SK-N-MC (cell line): Measurements from ENCODE around the gene ZSCAN5A.
"Not testable (repeated sequence)": the region's sequence is repeated elsewhere in the genome, so short reads cannot be mapped to it uniquely, and the experiment has no call there.

Experiments used
- DNase-seq: peaks from one replicate; pipeline ENCODE4 v3.0.0-alpha.2; 2011; ENCODE audit warnings: low read depth, low spot score
- H3K27ac ChIP-seq: fragments of 200-600 bp; sonication (generic); 2 replicates; pipeline ENCODE4 v1.5.1; 2016; ENCODE audit warnings: mixed run types
- H3K36me3 ChIP-seq: fragments of 200-600 bp; sonication (generic); 2 replicates; pipeline ENCODE4 v1.6.1; 2017; ENCODE audit warnings: antibody characterized with exemption, low read length, mixed read lengths; ENCODE audit not compliant: insufficient read depth
- H3K4me3 ChIP-seq: fragments of 200-600 bp; sonication (generic); 2 replicates; pipeline ENCODE4 v1.5.1; 2016
- H3K9ac ChIP-seq: fragments of 200-600 bp; sonication (generic); 2 replicates; pipeline ENCODE4 v1.8.0; 2017; ENCODE audit warnings: mixed run types, mixed read lengths; ENCODE audit not compliant: insufficient read length
- H3K9me3 ChIP-seq: fragments of 200-600 bp; sonication (generic); 2 replicates; pipeline ENCODE4 v1.6.1; 2017; ENCODE audit warnings: low read depth, mild to moderate bottlenecking, antibody characterized with exemption, low read length, moderate library complexity, mixed read lengths
- EZH2 ChIP-seq: fragments of 200-600 bp; sonication (generic); IDR thresholded peaks from one replicate; pipeline ENCODE4 v1.6.1; 2017; ENCODE audit warnings: antibody characterized with exemption
- FOXP2 ChIP-seq: optimal IDR thresholded peaks from 2 replicates; pipeline ENCODE3; 2011; ENCODE audit warnings: mild to moderate bottlenecking, moderate library complexity; ENCODE audit not compliant: insufficient read depth; ENCODE audit errors: extremely low read length, control extremely low read depth
- POLR2AphosphoS5 ChIP-seq: IDR thresholded peaks from 2 replicates; pipeline ENCODE4 v1.6.1; 2012; ENCODE audit warnings: mild to moderate bottlenecking, low read depth, low read length, borderline replicate concordance

The ZSCAN5A gene

DNA sequence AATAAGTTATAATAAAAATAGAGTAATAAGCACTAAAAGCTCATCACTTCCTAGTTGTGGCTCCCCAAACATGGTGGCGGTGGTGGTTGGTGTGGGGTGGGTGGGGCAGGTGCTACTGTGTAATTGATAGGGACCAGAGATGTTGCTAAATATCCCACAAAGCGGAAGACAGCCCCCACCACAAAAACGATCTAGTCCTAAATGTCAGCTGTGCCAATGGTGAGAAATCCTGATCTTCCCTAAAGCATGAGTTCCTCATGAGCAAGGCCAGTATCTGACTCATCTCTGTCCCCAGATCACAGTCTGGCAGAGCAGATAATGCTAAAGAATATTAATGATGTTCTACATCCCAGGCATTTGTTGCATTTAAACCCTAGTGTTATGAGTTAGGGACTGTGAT, 44.0 kb downstream of the ZSCAN5A start:
- DNase-seq, result no peak
- H3K27ac ChIP-seq, result no peak overlapping the region
- TF ChIP-seq EZH2 (no peak), FOXP2 (no peak), POLR2AphosphoS5 (no peak)
- no peak overlapping the region for H3K4me3 ChIP-seq
- H3K9ac ChIP-seq, result no peak overlapping the region
- no peaks in the 10 kb centered on the region for H3K36me3 ChIP-seq
- H3K9me3 ChIP-seq, result no peaks in the 10 kb centered on the region

DNA sequence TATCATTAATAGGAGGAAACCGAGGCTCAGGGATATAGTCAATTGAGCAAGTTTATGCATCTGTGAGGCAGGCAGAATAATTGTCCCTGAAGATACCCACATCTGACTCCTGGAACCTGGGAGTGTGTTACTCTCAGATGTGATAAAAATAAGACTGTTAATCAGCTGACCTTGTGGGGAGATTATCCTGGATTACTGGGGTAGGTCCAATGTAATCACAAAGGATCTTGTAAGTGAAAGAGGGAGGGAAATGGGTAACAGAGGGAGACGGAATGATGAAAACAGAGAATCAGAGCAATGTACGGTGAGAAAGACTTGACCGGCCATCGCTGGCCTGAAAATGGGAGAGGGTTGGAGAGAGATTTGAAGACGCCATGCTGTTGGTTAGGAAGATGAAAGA, 45.3 kb downstream of the ZSCAN5A start:
- no peak for DNase-seq
- TF ChIP-seq FOXP2 (no peak), EZH2 (no peak), POLR2AphosphoS5 (no peak)
- Histone ChIP-seq H3K4me3 (no peak overlapping the region), H3K27ac (no peak overlapping the region), H3K9ac (no peak overlapping the region), H3K36me3 (no peaks in the 10 kb centered on the region), H3K9me3 (no peaks in the 10 kb centered on the region)

DNA sequence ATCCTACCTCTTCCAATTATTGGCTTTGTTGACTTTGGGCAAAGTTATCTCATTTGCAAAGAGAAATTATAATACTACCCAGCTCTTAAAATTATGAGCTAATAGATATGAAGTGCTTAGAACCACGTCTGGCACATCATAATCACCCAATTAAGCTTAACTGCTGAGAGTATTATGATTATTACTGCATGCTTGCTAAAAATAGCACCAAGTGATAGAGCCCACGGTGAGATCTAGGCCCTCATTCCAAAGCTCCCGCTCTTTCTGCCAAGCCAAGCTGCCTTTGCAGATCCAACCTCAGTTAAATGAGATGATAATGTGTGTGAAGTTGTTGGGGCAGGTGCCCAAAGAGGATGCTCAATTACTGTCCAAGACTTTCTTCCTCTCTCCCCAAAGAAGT, 48.6 kb downstream of the ZSCAN5A start:
- no peak for TF ChIP-seq EZH2
- TF ChIP-seq FOXP2, result no peak
- no peak for TF ChIP-seq POLR2AphosphoS5
- Histone ChIP-seq H3K4me3 (no peak overlapping the region), H3K27ac (no peak overlapping the region), H3K9me3 (no peaks in the 10 kb centered on the region), H3K9ac (no peak overlapping the region), H3K36me3 (no peaks in the 10 kb centered on the region)
- DNase-seq, result no peak

- DNase-seq, result no peak
- H3K9ac ChIP-seq, result no peak overlapping the region
- no peaks in the 10 kb centered on the region for H3K9me3 ChIP-seq
- no peak overlapping the region for H3K4me3 ChIP-seq
- no peak overlapping the region for H3K27ac ChIP-seq
- TF ChIP-seq FOXP2 (no peak), EZH2 (no peak), POLR2AphosphoS5 (no peak)
- H3K36me3 ChIP-seq, result no peaks in the 10 kb centered on the region
Measured at GRCh38 chr19:56263319-56263718, 51.3 kb downstream of the ZSCAN5A start.

- not testable (repeated sequence) for H3K4me3 ChIP-seq, H3K36me3 ChIP-seq, H3K9ac ChIP-seq, H3K9me3 ChIP-seq, DNase-seq, H3K27ac ChIP-seq
Measured at GRCh38 chr19:56261932-56262331, 52.7 kb downstream of the ZSCAN5A start.

DNA sequence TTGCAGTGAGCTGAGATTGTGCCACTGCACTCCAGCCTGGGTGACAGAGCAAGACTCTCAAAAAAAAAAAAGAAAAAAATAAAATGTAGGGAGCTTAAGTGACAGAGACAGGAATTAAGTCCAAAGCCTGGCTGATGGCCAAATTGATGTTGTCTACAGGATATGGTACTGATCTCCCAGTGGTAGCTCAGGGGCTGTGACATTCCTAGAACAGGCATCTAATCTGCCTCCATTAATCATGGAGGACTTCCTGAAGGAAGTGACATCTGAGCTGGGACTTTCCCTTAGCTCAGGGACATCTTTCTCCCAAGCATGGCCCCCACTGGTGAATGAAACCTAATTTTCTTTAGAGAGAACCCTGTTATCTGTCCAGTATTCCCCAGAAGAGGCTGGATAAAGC, 53.5 kb downstream of the ZSCAN5A start:
- TF ChIP-seq EZH2 (no peak), FOXP2 (no peak), POLR2AphosphoS5 (no peak)
- DNase-seq, result no peak
- Histone ChIP-seq H3K4me3 (no peak overlapping the region), H3K36me3 (no peaks in the 10 kb centered on the region), H3K27ac (no peak overlapping the region), H3K9ac (no peak overlapping the region), H3K9me3 (no peaks in the 10 kb centered on the region)

DNA sequence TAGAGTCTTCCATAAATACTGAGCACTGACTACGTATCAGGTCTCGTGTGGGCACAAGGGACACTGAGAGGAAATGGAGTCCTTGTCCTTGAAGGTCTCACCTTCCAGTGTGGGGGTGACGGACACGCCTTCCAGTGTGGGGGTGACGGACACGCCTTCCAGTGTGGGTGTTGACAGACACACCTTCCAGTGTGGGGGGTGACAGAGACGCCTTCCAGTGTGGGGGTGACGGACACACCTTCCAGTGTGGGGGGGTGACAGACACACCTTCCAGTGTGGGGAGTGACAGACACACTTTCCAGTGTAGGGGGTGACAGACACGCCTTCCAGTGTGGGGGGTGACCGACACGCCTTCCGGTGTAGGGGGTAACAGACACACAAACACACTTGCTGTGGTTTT, 56.4 kb downstream of the ZSCAN5A start:
- no peak for DNase-seq
- H3K36me3 ChIP-seq, result no peaks in the 10 kb centered on the region
- H3K27ac ChIP-seq, result no peak overlapping the region
- no peak overlapping the region for H3K4me3 ChIP-seq
- H3K9ac ChIP-seq, result no peak overlapping the region
- no peak for TF ChIP-seq FOXP2
- no peak for TF ChIP-seq EZH2
- no peak for TF ChIP-seq POLR2AphosphoS5
- H3K9me3 ChIP-seq, result no peaks in the 10 kb centered on the region

- Histone ChIP-seq H3K4me3 (no peak overlapping the region), H3K27ac (no peak overlapping the region), H3K36me3 (no peaks in the 10 kb centered on the region), H3K9me3 (no peaks in the 10 kb centered on the region), H3K9ac (no peak overlapping the region)
- no peak for TF ChIP-seq FOXP2
- TF ChIP-seq POLR2AphosphoS5, result no peak
- TF ChIP-seq EZH2, result no peak
- DNase-seq, result peak; percentile 32
Measured at GRCh38 chr19:56253737-56254136, 60.9 kb downstream of the ZSCAN5A start.

DNA sequence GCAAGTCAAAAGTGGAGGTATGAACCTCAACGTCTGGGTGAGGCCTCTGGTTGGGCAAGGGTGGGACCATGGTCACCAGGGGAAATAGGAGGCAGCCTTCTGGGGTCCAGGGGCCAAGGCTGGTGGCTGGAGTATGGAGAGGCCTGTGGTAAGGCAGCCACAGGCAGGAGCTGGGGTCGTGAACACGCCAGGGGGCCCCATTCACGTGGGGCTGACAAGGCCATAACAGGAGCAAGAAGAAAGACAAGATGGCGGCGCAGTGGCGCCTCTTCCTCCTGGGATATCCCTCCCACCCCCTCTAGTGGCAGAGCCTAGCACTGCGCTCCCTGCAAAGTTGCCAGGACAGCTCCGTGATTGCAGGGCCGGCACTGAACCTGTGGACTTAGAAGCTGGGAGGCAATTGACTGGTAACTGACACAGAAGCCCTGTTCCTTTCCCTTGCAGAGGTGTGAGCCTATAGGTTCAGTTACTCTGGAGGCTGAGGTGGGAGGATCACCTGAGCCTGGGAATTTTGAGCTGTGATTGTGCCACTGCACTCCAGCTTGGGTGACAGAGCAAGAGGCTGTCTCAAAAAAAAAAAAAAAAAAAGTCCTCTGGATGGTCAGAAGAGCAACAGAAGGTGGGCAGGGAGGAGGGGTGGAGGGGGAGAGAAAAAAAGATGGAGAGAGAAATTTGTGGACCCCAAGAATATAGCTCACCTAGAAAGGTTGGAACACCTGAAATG, 61.8 kb downstream of the ZSCAN5A start:
- Histone ChIP-seq H3K9me3 (no peaks in the 10 kb centered on the region), H3K9ac (no peak overlapping the region), H3K36me3 (no peaks in the 10 kb centered on the region), H3K4me3 (no peak overlapping the region), H3K27ac (no peak overlapping the region)
- DNase-seq, result no peak
- TF ChIP-seq POLR2AphosphoS5, result no peak
- no peak for TF ChIP-seq EZH2
- no peak for TF ChIP-seq FOXP2

DNA sequence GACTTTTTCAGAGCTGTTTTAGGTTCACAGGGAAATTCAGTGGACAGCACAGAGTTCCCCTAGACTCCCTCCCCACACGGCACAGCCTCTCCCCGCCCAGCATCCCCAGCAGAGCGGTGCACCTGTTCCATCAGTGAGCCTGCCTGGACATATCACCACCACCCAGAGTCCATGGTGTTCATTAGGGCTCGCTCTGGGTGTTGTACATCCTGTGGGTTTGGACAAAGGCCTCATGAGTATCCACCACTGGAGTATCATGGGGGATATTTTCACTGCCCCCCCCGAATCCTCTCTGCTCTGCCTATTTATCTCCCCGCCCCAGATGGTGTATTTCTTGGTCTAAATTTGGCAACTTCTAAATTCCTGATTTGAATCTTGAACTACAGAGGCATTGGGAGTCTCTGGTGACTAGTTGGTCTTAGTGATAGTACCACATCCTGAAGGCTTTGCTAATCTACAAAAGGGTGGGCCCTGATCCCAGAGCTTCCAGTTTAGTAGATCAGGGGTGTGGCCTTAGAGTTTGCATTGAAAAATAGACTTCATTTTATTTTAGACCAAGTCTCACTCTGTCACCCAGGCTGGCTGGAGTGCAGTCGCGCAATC, 65.8 kb downstream of the ZSCAN5A start:
- not testable (repeated sequence) for DNase-seq, H3K9me3 ChIP-seq, H3K27ac ChIP-seq, H3K36me3 ChIP-seq, H3K4me3 ChIP-seq, H3K9ac ChIP-seq

DNA sequence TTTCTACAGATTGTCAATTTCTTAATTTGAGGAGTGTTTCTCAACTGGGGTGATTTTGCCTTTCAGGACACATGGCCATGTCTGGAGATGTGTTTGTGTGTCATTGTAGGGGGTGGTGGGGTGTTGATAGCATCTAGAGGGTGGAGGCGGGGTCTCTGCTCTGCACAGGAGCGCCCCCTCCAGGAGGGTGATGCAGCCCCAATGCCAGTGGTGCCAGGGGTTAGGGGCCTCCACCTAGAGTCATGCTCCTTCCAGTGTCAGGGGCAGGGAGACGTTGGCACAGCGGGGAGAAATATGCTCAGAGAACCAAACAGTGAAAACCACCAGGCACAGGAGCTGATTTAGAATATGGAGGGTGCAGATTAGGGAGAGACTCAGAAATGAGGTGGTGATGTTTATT, 68.9 kb downstream of the ZSCAN5A start:
- not testable (repeated sequence) for DNase-seq, H3K4me3 ChIP-seq, H3K9ac ChIP-seq, H3K27ac ChIP-seq, H3K9me3 ChIP-seq, H3K36me3 ChIP-seq
